SK-N-MC (cell line): ENCODE results near the gene CLIC1.

Experiments
- EZH2 ChIP-seq: fragments of 200-600 bp; sonication (generic); IDR thresholded peaks from one replicate; pipeline ENCODE4 v1.6.1; 2017; ENCODE audit warnings: antibody characterized with exemption
- POLR2AphosphoS5 ChIP-seq: IDR thresholded peaks from 2 replicates; pipeline ENCODE4 v1.6.1; 2012; ENCODE audit warnings: mild to moderate bottlenecking, low read depth, low read length, borderline replicate concordance

DNA sequence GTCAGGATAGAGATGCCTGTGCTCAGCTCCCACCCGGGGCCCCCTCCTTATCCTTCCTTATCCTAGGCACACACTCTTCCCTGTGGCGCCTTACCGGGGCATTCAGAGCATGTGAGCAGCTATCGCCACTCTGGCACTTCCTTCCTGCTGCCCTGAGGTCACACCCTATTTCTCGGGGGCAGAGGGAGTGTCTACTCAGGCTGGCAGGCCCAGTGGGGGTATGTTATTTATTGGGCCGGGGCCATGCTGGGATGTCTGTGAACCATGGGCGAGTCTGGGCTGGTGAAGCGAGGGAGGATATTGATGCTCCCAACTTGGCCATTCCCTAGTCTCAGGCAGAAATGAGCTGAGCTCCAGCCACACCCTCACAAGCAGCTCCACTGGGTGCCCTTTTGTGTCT, 25.1 kb downstream of the CLIC1 start:
- TF ChIP-seq EZH2 = no peak
- TF ChIP-seq POLR2AphosphoS5 = no peak
